Esophagus muscularis mucosa (tissue), 4 donors: ENCODE results near the gene KCNQ5. TPM values are rescaled to one million over a fixed set of nuclear protein-coding genes. Genes with fewer than 3 reads are reported as not detected.

ENCODE experiments used
- DNase-seq: peaks from one replicate; pipeline ENCODE4 v3.0.0-alpha.2; 2017; ENCODE audit errors: extremely low spot score
- H3K27ac ChIP-seq, 4 donors: fragments of 200-600 bp; sonication (generic); replicated peaks in 1 of 4; 1 replicate in 3 of 4; 2 replicates in 1 of 4; pipeline ENCODE4 v1.5.1; 2016 to 2019; ENCODE audit warnings: mild to moderate bottlenecking in 1 of 4
- H3K27me3 ChIP-seq, 4 donors: fragments of 200-600 bp; sonication (generic); one replicate each; pipeline versions ENCODE4 v1.5.1 to v1.6.0; 2016 to 2019
- H3K36me3 ChIP-seq, 4 donors: fragments of 200-600 bp; sonication (generic); one replicate each; pipeline ENCODE4 v1.5.1; 2016 to 2019
- H3K4me1 ChIP-seq, 4 donors: fragments of 200-600 bp; sonication (generic); one replicate each; pipeline ENCODE4 v1.5.1; 2016 to 2019
- H3K4me3 ChIP-seq, 4 donors: fragments of 200-600 bp; sonication (generic); 1 replicate in 2 of 4; 2 replicates in 2 of 4; pipeline ENCODE4 v1.5.1; 2016 to 2019; ENCODE audit warnings: mild to moderate bottlenecking in 4 of 4, moderate library complexity in 1 of 4
- H3K9me3 ChIP-seq, 4 donors: fragments of 200-600 bp; sonication (generic); 1 replicate in 3 of 4; 2 replicates in 1 of 4; pipeline ENCODE4 v1.5.1; 2016 to 2019
- EP300 ChIP-seq: sonication (generic); formaldehyde crosslinking; IDR thresholded peaks from one replicate; pipeline ENCODE4 v1.6.1; 2017; ENCODE audit warnings: antibody characterized with exemption
- POLR2A ChIP-seq: fragments of 450-650 bp; IDR thresholded peaks from one replicate; pipeline ENCODE4 v1.6.1; 2017; ENCODE audit warnings: antibody characterized with exemption, moderate library complexity, mild to moderate bottlenecking, low read depth
- POLR2AphosphoS5 ChIP-seq, 2 donors: sonication (generic); formaldehyde crosslinking; IDR thresholded peaks; one replicate each; pipeline ENCODE4 v1.6.1; 2017; ENCODE audit warnings: antibody characterized with exemption in 2 of 2
- WGBS: methylation state at CpG from one replicate; pipeline ENCODE4 v1.1.5; 2018; 5-methylcytosine and 5-hydroxymethylcytosine counted together
- intact Hi-C: fragments of 100-400 bp; cut with DNase I; formaldehyde crosslinking; loops from one replicate; pipeline ENCODE4 v1.15.1; 2023
- total RNA-seq, 4 donors: library from RNA; depleted of rRNA; stranded (reverse); fragments of >200 nt; gene quantifications; one replicate each; pipeline versions ENCODE4 v1.1.0 to v1.2.1, GENCODE V29; 2016
- TF ChIP-seq, protein P1 (sequence below), 3 experiments: fragments of 200-600 bp in 2 of 3; fragments of 450-650 bp in 1 of 3; sonication (generic) in 2 of 3; IDR thresholded peaks; one replicate each; pipeline ENCODE4 v1.5.1; 2017 to 2019; ENCODE audit warnings: antibody characterized with exemption in 3 of 3, mild to moderate bottlenecking in 2 of 3, moderate library complexity in 1 of 3

Gene KCNQ5
- total RNA-seq, 4 donors from 2014 or later = 1.2 to 2.2 (median 1.8) TPM

DNA sequence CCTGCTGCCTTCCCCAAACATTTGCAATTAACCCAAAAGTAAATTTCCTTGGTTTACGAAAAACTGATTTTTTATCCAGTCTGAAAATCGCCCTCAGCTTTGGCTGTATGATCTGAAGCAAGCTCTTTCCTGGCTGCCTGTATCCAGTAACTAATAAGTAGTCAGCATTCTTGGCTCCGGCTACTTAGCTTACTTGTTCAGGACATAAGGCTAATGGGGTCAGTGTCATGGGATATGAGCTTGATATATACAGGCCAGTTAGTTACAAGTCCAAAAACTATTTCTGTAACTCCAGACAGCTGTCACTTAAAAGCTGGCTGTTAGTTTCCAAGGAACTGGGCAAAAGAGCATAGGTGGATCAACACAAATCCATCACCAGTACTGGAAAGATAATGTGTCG, 547.2 kb downstream of the KCNQ5 start:
- no peak overlapping the region for H3K27ac ChIP-seq
- no peak overlapping the region for H3K4me3 ChIP-seq
- no peak for DNase-seq
- TF ChIP-seq POLR2A (no peak), POLR2AphosphoS5 (IDR thresholded peaks at IDR 0.05) (no peak), EP300 (no peak)
- TF ChIP-seq, protein P1, sequence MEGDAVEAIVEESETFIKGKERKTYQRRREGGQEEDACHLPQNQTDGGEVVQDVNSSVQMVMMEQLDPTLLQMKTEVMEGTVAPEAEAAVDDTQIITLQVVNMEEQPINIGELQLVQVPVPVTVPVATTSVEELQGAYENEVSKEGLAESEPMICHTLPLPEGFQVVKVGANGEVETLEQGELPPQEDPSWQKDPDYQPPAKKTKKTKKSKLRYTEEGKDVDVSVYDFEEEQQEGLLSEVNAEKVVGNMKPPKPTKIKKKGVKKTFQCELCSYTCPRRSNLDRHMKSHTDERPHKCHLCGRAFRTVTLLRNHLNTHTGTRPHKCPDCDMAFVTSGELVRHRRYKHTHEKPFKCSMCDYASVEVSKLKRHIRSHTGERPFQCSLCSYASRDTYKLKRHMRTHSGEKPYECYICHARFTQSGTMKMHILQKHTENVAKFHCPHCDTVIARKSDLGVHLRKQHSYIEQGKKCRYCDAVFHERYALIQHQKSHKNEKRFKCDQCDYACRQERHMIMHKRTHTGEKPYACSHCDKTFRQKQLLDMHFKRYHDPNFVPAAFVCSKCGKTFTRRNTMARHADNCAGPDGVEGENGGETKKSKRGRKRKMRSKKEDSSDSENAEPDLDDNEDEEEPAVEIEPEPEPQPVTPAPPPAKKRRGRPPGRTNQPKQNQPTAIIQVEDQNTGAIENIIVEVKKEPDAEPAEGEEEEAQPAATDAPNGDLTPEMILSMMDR (IDR thresholded peaks at IDR 0.05) = no peak
- intact Hi-C loops = no loop called here
- no peaks in the 10 kb centered on the region for H3K4me1 ChIP-seq
- 58% methylated on average over 4 of the region's 4 CpGs for WGBS
- H3K9me3 ChIP-seq = no peaks in the 10 kb centered on the region
- no peaks in the 10 kb centered on the region for H3K36me3 ChIP-seq
- H3K27me3 ChIP-seq = no peaks in the 10 kb centered on the region

DNA sequence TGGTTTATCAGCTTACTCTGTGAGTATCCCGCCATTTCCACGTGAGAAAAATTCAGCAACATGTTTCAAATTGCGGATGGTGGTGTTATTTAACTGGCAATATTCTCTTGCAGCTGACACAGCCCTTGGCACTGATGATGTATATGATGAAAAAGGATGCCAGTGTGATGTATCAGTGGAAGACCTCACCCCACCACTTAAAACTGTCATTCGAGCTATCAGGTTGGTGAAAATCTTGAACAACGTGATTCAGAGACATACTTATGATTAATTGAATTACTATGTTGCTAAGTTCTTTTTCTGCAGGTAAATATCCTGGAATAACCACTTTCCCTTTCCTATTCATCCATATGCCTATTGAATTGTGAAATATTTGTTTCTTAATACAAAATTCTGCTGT, 547.8 kb downstream of the KCNQ5 start:
- Histone ChIP-seq H3K27ac (no peak overlapping the region), H3K36me3 (no peaks in the 10 kb centered on the region), H3K4me1 (no peaks in the 10 kb centered on the region), H3K9me3 (no peaks in the 10 kb centered on the region), H3K27me3 (no peaks in the 10 kb centered on the region), H3K4me3 (no peak overlapping the region)
- TF ChIP-seq, protein P1 (IDR thresholded peaks at IDR 0.05) = no peak
- TF ChIP-seq EP300 = no peak
- TF ChIP-seq POLR2AphosphoS5 (IDR thresholded peaks at IDR 0.05) = no peak
- TF ChIP-seq POLR2A = no peak
- 82% methylated on average over 5 of the region's 5 CpGs for WGBS
- intact Hi-C loops = no loop called here
- DNase-seq = no peak

DNA sequence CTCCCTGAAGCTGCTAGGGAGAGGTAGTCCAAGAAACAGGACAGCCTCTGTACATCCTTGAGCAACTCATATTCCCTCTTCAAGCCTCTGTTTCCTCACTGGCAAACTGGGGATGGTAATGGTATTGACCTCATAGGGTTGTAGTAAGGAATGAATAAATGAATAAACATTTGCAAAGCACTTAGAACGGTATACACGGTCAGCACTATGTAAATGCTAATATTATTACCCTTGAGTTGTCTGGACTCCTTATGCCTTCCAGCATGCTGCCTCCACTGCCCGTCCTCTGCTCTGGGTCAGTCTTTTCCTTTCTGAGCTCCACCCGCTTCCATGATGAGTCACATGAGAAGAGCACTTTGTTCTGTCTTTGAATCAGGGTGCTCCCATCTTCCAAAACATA, 552.8 kb downstream of the KCNQ5 start:
- intact Hi-C loops = no loop called here
- no peak for DNase-seq
- no peaks in the 10 kb centered on the region for H3K36me3 ChIP-seq
- no peaks in the 10 kb centered on the region for H3K4me1 ChIP-seq
- no peaks in the 10 kb centered on the region for H3K27me3 ChIP-seq
- WGBS = 89% methylated on average over 4 of the region's 4 CpGs
- no peak overlapping the region for H3K4me3 ChIP-seq
- no peak for TF ChIP-seq EP300
- H3K9me3 ChIP-seq = no peaks in the 10 kb centered on the region
- no peak overlapping the region for H3K27ac ChIP-seq

DNA sequence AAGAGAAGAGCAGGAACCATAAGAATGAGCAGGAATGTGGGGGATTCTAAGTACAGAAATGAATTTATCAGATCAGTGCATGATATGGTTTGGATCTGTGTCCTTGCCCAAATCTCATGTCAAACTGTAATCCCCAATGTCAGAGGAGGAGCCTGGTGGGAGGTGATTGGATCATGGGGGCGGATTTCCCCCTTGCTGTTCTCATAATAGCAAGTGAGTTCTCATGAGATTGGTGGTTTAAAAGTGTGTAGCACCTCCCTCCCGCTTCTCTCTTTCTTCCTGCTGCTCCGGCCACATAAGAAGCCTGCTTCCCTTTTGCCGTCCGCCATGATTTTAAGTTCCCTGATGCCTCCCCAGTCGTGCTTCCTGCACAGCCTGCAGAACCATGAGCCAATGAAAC, 554.2 kb downstream of the KCNQ5 start:
- TF ChIP-seq, protein P1 (IDR thresholded peaks at IDR 0.05) = no peak
- TF ChIP-seq POLR2AphosphoS5 (IDR thresholded peaks at IDR 0.05) (no peak), EP300 (no peak), POLR2A (no peak)

DNA sequence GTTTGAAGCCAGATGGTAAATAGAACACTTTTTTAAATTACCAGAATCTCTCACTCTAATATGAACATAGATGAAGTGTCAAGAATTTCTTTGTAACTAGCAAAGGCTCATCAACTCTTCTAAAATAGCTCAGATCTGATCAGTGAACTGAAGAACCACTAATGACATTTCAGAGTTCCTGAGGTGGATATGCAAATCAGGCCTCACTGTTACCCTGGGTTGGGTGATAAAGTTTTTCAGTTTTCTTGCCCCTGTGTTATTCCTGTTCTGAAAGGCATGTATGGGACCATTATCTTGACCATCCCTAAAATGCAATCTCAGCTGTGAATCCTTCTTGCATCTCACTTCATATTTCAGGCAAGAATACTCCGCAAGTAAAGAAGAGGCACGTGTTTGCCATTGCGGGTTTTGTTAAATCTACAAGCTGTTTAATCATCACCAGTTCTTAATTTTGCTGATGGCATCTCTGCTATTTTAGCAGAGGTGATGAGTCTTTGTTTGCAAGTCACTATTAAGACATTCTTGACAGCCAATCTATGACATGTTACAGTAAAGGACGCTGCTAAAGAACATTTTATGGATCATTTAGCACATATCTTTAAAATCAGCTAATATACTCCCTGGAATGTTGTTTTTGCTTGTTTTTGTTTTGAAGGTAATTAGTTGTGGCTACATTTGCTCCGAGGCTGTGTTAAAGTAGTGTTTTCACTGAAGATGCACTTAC, 555.5 kb downstream of the KCNQ5 start:
- intact Hi-C loops = no loop called here
- peaks cover 5 to 7% (median 5%) of the 10 kb centered on the region in 4 donors for H3K4me1 ChIP-seq
- no peak for TF ChIP-seq EP300
- no peak for TF ChIP-seq POLR2A
- no peak for TF ChIP-seq POLR2AphosphoS5 (IDR thresholded peaks at IDR 0.05)
- TF ChIP-seq, protein P1 (IDR thresholded peaks at IDR 0.05) = no peak
- H3K4me3 ChIP-seq = no peak overlapping the region
- H3K36me3 ChIP-seq = no peaks in the 10 kb centered on the region
- H3K9me3 ChIP-seq = no peaks in the 10 kb centered on the region
- WGBS = 75% methylated on average over 5 of the region's 5 CpGs
- no peaks in the 10 kb centered on the region for H3K27me3 ChIP-seq
- DNase-seq = no peak
- no peak overlapping the region for H3K27ac ChIP-seq

More for the DNA sequence above, 554.2 kb downstream of the KCNQ5 start:
- no peaks in the 10 kb centered on the region for H3K36me3 ChIP-seq
- intact Hi-C loops = no loop called here
- H3K4me1 ChIP-seq = peaks cover 5 to 7% (median 5%) of the 10 kb centered on the region in 4 donors
- no peak for DNase-seq
- no peak overlapping the region for H3K4me3 ChIP-seq
- no peaks in the 10 kb centered on the region for H3K9me3 ChIP-seq
- no peak overlapping the region for H3K27ac ChIP-seq
- no peaks in the 10 kb centered on the region for H3K27me3 ChIP-seq
- WGBS = 77% methylated on average over 6 of the region's 6 CpGs
